Stomach smooth muscle (tissue), 2 donors: Measurements from ENCODE around the gene OR51T1.

Experiments used
- H3K27ac ChIP-seq: one replicate; pipeline ENCODE4 v1.7.0; 2013; ENCODE audit warnings: mild to moderate bottlenecking, low read length, inconsistent platforms
- H3K27me3 ChIP-seq, 2 donors: one replicate each; pipeline ENCODE4 v1.7.0; 2013; ENCODE audit warnings: low read length in 2 of 2; ENCODE audit not compliant: insufficient read depth in 2 of 2, control insufficient read depth in 1 of 2
- H3K36me3 ChIP-seq, 2 donors: one replicate each; pipeline ENCODE4 v1.7.0; 2013; ENCODE audit warnings: low read length in 2 of 2; ENCODE audit not compliant: control insufficient read depth in 2 of 2, insufficient read depth in 2 of 2
- H3K4me1 ChIP-seq: one replicate; pipeline ENCODE4 v1.7.0; 2013; ENCODE audit warnings: low read length; ENCODE audit not compliant: control insufficient read depth, insufficient read depth
- H3K4me3 ChIP-seq, 2 donors: one replicate each; pipeline ENCODE4 v1.7.0; 2013; ENCODE audit warnings: low read length in 2 of 2
- H3K9ac ChIP-seq, 2 donors: one replicate each; pipeline ENCODE4 v1.7.0; 2013; ENCODE audit warnings: low read length in 2 of 2, mild to moderate bottlenecking in 1 of 2
- H3K9me3 ChIP-seq, 2 donors: one replicate each; pipeline ENCODE4 v1.7.0; 2013; ENCODE audit warnings: low read length in 2 of 2; ENCODE audit not compliant: control insufficient read depth in 2 of 2
- donor health status: healthy.
- donor health status: Pancreatic carcinoma.

OR51T1 gene

DNA sequence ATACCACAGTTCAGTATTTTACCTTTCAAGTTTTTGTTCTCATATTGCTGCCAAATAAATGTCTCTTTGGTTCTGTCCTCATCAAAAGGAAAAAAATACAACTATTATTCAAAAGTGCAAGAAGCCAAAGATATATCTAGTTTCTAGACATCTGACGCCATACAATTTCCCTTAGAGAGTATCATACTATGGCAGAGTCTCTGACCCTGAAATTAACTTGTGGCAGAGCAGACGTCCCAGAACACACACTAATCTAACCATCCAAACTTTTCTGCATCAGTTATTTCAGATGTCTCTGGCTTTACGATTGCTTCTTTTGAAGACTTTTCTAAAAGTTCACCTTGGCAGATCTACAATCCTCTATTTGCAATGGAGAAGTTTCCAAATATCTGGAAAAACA, 2.7 kb downstream of the OR51T1 start:
- no peaks in the 10 kb centered on the region for H3K36me3 ChIP-seq
- no peaks in the 10 kb centered on the region for H3K27me3 ChIP-seq
- no peak overlapping the region for H3K4me3 ChIP-seq
- H3K27ac ChIP-seq = no peak overlapping the region
- H3K9me3 ChIP-seq = no peaks in the 10 kb centered on the region
- H3K4me1 ChIP-seq = no peaks in the 10 kb centered on the region
- no peak overlapping the region for H3K9ac ChIP-seq

DNA sequence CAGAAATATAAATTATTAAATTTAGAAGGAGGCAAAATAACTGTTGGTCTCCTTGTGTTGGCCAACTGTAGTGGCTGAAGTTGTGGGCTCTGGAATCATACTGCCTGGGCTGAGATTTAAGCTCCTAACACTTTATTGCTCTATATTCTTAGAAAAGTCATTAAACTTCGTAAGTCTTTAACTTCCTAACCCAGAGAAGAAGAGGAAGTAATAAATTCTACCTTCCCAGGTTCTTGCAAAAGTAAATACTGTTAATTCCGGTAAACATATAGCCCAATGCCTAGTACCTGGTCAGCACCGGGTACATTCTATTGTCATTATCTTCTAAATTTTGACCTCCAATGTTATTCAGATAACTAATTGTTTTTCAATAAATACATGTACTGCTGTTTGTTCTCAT, 4.5 kb downstream of the OR51T1 start:
- H3K9me3 ChIP-seq = no peaks in the 10 kb centered on the region
- H3K9ac ChIP-seq = no peak overlapping the region
- H3K36me3 ChIP-seq = no peaks in the 10 kb centered on the region
- no peaks in the 10 kb centered on the region for H3K4me1 ChIP-seq
- H3K4me3 ChIP-seq = no peak overlapping the region
- H3K27ac ChIP-seq = no peak overlapping the region
- no peaks in the 10 kb centered on the region for H3K27me3 ChIP-seq

DNA sequence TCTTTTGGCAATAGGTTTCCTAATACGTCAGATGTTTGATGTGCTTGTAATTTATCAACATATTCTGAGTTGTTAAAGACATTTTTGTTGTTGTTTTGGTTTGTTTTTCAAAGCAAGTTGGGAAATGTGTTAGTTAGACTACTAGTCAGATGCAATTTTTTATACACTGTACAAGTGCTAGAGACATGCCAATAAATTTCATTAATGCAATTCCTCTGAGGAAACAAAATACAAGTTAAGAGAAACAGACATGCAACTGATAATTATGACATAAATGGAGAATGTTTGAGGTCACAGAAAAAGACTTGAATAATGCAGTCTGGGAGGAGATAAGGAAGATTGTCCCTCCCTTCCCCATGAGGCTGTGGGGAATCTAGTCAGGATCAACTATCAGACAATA, 5.9 kb downstream of the OR51T1 start:
- H3K4me1 ChIP-seq = no peaks in the 10 kb centered on the region
- no peaks in the 10 kb centered on the region for H3K9me3 ChIP-seq
- H3K27me3 ChIP-seq = no peaks in the 10 kb centered on the region
- no peak overlapping the region for H3K9ac ChIP-seq
- no peak overlapping the region for H3K4me3 ChIP-seq
- no peaks in the 10 kb centered on the region for H3K36me3 ChIP-seq
- H3K27ac ChIP-seq = no peak overlapping the region

DNA sequence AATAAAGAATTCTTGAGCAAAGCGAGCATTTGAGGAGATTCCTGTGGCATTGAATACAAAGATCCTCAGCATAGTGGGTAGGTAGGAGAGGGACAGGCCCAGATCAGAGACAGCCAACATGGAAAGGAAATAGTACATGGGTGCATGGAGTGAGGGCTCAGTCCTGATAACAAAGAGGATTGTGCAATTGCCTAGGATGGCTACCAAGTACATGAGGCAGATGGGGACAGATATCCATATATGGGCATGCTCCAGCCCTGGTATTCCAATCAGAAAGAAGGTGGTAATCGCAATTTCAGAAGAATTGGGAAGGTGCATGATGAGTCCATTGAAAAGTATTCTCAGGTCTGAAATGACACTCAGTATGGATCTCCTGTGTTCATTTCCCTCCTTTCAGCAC, 8.6 kb downstream of the OR51T1 start:
- no peak overlapping the region for H3K9ac ChIP-seq
- H3K9me3 ChIP-seq = no peaks in the 10 kb centered on the region
- no peaks in the 10 kb centered on the region for H3K4me1 ChIP-seq
- no peak overlapping the region for H3K27ac ChIP-seq
- no peak overlapping the region for H3K4me3 ChIP-seq
- no peaks in the 10 kb centered on the region for H3K27me3 ChIP-seq
- no peaks in the 10 kb centered on the region for H3K36me3 ChIP-seq

DNA sequence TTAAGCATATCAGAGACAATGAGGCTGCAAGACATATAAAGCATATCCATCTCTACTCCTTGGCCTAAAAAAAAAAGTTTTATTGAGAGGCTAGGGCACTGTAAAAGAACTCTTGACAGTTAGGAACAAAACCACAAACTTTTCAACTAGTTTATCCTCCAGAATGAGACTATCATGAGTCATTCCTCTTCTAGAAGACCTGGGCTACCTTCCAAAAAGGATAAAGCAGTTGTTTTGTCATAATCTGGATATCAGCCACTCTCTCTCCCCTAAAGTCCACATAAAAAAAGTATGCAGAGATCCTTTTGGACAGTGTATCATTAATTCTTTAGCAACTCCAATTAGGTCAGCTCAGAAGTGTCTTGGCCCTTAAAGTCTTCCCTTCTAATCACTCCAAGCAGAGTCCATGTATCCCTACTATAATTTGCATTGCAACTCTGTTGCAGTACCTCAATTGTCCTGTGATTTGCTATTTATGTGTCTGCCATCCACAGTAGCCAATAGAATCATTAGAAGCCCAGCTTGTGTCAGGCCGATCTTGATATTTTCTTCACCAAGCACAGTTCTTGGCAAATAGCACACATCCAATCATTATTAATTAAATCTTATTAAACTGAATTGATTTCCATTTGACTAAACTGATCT, 10.4 kb downstream of the OR51T1 start:
- H3K36me3 ChIP-seq = no peaks in the 10 kb centered on the region

DNA sequence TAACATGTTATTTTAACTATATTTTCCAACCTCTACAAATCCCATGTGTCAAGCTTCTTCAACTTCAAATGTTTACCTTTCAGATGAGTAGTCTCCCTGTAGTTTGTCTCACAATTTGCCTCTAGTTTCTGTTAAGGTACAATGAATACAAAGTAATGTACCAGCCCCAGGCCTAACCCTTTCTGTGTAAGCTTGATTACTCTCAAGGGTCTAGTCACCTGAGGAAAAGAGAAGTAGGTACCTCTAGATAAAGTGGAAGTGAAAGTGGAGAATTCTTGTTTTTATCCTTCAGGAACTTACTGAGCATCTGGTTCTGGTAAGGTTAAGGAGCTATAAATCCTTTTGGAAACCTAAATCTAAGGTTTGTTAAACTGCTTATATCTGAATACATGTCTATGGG, 21.8 kb downstream of the OR51T1 start, which contains the start of gene OR51A7:
OR51A7 (plus strand) TSS at position 300 of the 400 bp plus-strand sequence. CDS start 3,587 bp downstream, outside the sequence.
- Histone ChIP-seq H3K4me1 (no peaks in the 10 kb centered on the region), H3K9ac (no peak within 1 kb of the TSS), H3K9me3 (no peaks in the 10 kb centered on the region), H3K27ac (no peak within 1 kb of the TSS), H3K27me3 (no peaks in the 10 kb centered on the region), H3K36me3 (no peaks in the 10 kb centered on the region), H3K4me3 (no peak within 1 kb of the TSS)

More for the DNA sequence above, 10.4 kb downstream of the OR51T1 start:
- Histone ChIP-seq H3K4me3 (no peak overlapping the region), H3K27ac (no peak overlapping the region), H3K9me3 (no peaks in the 10 kb centered on the region), H3K4me1 (no peaks in the 10 kb centered on the region), H3K9ac (no peak overlapping the region), H3K27me3 (no peaks in the 10 kb centered on the region)

DNA sequence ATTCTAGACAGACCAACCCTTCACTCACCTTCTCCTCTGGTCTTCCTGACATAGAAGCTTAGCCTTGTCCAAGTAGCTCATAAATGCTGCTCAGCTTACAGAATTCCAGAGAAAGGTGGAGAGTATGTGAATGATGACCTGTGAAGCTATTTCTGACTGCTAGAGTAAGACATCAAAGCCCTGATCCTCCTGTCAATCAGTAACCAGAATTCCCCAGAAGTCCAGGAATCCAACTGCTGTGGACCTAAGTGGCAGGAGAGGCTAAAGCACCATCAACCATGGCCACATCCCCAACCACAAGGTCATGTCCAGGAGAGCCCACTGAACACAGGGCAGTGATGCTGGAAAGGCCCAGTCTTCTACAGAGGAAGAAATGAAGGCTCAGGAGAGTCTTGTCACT, 34.9 kb downstream of the OR51T1 start:
- no peaks in the 10 kb centered on the region for H3K27me3 ChIP-seq
- H3K9ac ChIP-seq = no peak overlapping the region
- H3K27ac ChIP-seq = no peak overlapping the region
- H3K4me1 ChIP-seq = no peaks in the 10 kb centered on the region
- H3K9me3 ChIP-seq = no peaks in the 10 kb centered on the region
- H3K36me3 ChIP-seq = no peaks in the 10 kb centered on the region
- H3K4me3 ChIP-seq = no peak overlapping the region

DNA sequence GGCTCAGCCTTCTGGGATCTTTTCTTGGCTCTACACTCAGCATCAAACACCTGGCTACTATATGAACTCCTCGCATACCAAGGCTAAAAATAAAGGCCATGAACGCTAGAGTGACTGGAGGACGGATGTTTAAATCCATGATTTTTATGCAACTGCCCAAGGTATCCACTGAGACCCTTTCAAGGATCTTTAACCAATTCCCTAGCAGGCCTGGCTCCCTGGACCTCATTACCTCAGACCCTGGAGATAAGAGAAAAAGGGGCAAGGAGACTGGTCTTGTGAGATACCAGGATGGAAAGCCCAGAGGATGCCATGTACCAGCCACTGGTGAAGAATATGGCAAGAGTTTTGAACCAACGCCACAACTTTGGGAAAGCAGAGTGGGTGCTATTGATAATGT, 37.5 kb downstream of the OR51T1 start, which contains the start of gene OR51G2:
OR51G2 (minus strand) TSS at position 101 of the 400 bp plus-strand sequence. CDS start 3,687 bp downstream, outside the sequence.
- Histone ChIP-seq H3K4me1 (no peaks in the 10 kb centered on the region), H3K9ac (no peak within 1 kb of the TSS), H3K36me3 (no peaks in the 10 kb centered on the region), H3K4me3 (no peak within 1 kb of the TSS), H3K9me3 (no peaks in the 10 kb centered on the region), H3K27me3 (no peaks in the 10 kb centered on the region), H3K27ac (no peak within 1 kb of the TSS)

DNA sequence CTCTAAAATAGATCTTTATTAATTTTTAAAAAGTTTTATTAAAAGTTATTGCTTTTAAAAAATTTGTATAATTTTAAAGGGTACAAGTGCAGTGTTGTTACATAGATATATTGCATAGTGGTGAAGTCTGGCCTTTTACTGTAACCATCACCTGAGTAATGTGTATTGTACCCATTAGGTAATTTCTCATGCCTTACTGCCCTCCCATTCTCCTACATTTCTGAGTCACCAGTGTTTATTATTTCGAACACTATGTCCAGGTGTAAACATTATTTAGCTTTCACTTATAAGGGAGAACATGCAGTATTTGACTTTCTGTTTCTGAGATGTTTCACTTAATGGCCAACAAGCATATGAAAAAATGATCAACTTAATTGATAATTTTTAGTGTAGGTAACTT, 40.1 kb downstream of the OR51T1 start:
- Histone ChIP-seq H3K36me3 (no peaks in the 10 kb centered on the region), H3K27me3 (no peaks in the 10 kb centered on the region), H3K9me3 (no peaks in the 10 kb centered on the region), H3K9ac (no peak overlapping the region), H3K27ac (no peak overlapping the region), H3K4me1 (no peaks in the 10 kb centered on the region), H3K4me3 (no peak overlapping the region)

DNA sequence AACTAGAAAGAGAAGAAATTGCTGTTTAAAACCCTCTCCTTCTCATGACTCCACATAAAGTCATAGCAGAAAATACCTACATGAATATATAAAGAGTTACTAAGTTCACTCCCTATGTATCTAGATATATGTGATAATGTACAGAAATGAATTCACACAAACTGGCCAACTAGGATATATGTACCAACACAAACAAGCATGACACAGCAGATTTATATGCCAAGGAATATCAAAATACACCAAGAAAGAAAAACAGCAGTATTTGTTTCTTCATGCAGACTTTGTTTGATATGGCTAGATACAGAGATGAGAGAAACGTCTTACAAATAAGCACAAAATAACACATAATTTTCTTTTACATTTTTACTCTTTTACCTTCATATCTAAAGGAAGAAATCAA, 40.6 kb downstream of the OR51T1 start:
- H3K9me3 ChIP-seq = no peaks in the 10 kb centered on the region
- H3K36me3 ChIP-seq = no peaks in the 10 kb centered on the region
- H3K4me3 ChIP-seq = no peak overlapping the region
- H3K4me1 ChIP-seq = no peaks in the 10 kb centered on the region
- no peaks in the 10 kb centered on the region for H3K27me3 ChIP-seq
- no peak overlapping the region for H3K27ac ChIP-seq
- no peak overlapping the region for H3K9ac ChIP-seq

DNA sequence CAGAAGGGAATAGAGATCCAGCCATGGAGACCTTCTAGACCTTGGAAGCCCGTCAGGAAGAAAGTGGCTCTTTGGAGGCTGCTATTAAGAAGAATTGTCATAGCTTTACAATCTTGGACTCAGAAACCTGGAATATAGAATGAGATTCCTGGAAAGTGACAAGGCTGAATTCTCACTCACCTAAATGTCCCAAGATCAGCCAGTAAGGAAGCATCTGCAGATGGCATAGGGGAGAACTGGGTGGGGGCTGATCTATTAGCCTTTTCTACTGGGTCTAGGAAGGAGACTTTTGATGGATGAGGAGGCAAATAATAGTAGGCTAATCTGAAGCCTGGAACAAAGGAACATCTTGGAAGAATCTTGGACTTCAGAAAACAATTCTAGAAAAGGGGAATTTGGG, 42.5 kb downstream of the OR51T1 start, which contains the start of gene OR51G1:
OR51G1 (minus strand) TSS at position 101 of the 400 bp plus-strand sequence; CDS start at position 101, 0 bp downstream.
- Histone ChIP-seq H3K9me3 (no peaks in the 10 kb centered on the region), H3K9ac (no peak within 1 kb of the TSS), H3K4me1 (no peaks in the 10 kb centered on the region), H3K4me3 (no peak within 1 kb of the TSS), H3K36me3 (no peaks in the 10 kb centered on the region), H3K27me3 (no peaks in the 10 kb centered on the region), H3K27ac (no peak within 1 kb of the TSS)
